ENCODE data around the gene IKBKE.

The IKBKE gene

GRCh38 chr1:206500046-206500445 lies 29.8 kb downstream of the IKBKE start:
- FAIRE-seq = no peak
- no peak for TF ChIP-seq POLR2AphosphoS5 (IDR thresholded peaks at IDR 0.05; ENCODE audit: low read depth, low read length)
- no peak for TF ChIP-seq TAF1 (IDR thresholded peaks at IDR 0.05; ENCODE audit: borderline replicate concordance, low read depth, low read length)
- no peak for TF ChIP-seq POLR2A (IDR thresholded peaks at IDR 0.05; ENCODE audit: low read depth, low read length)
- no peak for DNase-seq (ENCODE audit: insufficient read length)

DNA sequence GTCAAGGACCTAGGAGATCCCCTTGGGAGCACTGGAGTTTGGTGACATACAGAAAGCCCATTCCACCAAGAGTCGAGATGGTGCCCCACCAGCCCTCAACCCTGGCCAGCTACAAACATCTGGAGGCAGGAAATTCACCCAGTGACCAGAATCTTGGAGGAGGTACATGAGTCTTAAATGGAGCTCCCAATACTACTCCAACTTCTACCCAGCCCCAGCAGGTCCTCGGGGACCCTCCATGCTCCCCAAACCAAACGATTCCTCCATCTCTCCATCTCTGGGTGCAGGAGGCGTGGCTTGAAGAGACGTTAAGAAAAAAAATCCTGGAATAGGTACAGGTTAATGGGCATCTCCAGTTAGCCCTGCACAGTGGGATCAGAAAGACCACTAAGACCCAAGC lies 31.6 kb downstream of the IKBKE start:
- FAIRE-seq (no peak), DNase-seq (ENCODE audit: insufficient read length) (no peak)

GRCh38 chr1:206502403-206502802 lies 32.1 kb downstream of the IKBKE start:
- no peak for FAIRE-seq
- DNase-seq (ENCODE audit: insufficient read length) = no peak
- TF ChIP-seq POLR2AphosphoS5 (IDR thresholded peaks at IDR 0.05; ENCODE audit: low read depth, low read length) (no peak), TAF1 (IDR thresholded peaks at IDR 0.05; ENCODE audit: borderline replicate concordance, low read depth, low read length) (no peak), POLR2A (IDR thresholded peaks at IDR 0.05; ENCODE audit: low read depth, low read length) (no peak)

More for the DNA sequence above, 31.6 kb downstream of the IKBKE start:
- no peak for TF ChIP-seq POLR2A (IDR thresholded peaks at IDR 0.05; ENCODE audit: low read depth, low read length)
- TF ChIP-seq POLR2AphosphoS5 (IDR thresholded peaks at IDR 0.05; ENCODE audit: low read depth, low read length) = no peak
- TF ChIP-seq TAF1 (IDR thresholded peaks at IDR 0.05; ENCODE audit: borderline replicate concordance, low read depth, low read length) = no peak

DNA sequence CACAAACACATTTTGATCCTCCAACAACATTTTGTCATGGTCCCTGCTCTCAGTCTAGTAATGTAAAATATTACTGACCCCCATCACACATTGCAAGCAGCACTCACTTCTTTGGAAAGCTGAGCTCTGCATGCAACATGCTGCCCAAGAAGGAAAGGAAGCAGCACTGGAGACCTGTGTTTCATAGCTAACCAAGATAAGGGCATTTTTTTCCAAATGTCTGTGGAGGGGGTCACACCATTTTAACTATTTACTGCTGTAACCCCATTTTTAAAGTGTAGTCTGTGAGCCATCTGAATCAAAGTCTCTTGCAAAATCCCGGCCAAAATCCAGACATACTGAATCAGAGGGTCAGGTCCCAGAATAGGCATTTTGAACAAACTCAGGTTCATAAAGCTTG lies 32.5 kb downstream of the IKBKE start:
- DNase-seq (ENCODE audit: insufficient read length) = no peak
- TF ChIP-seq POLR2AphosphoS5 (IDR thresholded peaks at IDR 0.05; ENCODE audit: low read depth, low read length) (no peak), TAF1 (IDR thresholded peaks at IDR 0.05; ENCODE audit: borderline replicate concordance, low read depth, low read length) (no peak), POLR2A (IDR thresholded peaks at IDR 0.05; ENCODE audit: low read depth, low read length) (no peak)
- FAIRE-seq = no peak

DNA sequence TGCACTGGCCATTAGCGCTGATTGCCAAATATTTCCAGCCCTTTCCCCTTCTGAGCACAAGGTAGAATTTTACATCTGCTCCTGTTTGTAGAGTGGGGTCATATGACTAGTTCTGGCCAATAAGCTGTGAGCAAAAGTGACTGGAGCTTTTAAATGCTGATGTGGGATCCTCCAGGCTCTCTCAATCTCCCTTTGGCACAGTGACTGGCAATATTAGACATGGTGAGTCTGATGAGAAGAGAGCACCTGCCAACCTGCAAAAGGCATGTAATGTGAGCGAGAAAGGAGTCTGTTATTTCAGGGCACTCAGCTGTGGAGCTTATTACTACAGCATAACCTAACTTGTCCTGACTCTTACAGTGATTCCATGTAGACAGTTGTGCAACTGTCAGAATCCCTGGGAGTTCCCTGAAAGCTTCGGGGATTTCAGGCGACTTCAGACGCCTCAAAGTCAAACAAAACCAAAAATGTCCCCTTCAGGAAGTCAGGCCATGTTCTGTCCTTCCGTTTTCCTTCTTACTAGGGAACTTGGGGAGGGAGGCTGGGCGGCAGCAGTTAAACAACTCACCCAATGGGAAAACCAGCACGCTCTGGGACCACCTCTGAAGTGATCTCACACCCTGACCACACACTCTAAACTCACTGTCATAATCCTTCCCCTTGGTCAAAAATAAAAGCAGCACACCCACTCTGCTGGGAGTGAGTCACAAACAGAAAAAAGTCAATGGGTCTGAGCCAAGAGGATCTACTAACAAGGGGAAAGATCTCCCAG lies 33.5 kb downstream of the IKBKE start:
- no peak for FAIRE-seq
- no peak for TF ChIP-seq TAF1 (IDR thresholded peaks at IDR 0.05; ENCODE audit: borderline replicate concordance, low read depth, low read length)
- no peak for TF ChIP-seq POLR2AphosphoS5 (IDR thresholded peaks at IDR 0.05; ENCODE audit: low read depth, low read length)
- no peak for TF ChIP-seq POLR2A (IDR thresholded peaks at IDR 0.05; ENCODE audit: low read depth, low read length)

DNA sequence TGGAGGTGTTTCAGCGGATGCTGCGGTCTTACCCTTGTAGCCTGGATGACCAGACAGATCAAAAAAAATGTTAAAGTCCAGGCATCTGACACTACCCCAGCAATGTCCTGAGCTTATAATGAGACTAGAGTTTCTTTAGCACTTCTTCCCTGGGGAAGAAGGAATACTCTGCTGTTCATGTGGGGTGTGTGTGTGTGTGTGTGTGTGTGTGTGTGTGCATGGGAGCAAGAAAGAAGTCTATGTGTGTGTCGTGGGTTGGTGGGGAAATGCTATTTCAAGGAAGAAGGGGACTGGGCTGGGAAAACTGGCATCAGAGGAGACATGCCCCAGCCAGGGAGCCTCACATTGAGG lies 34.1 kb downstream of the IKBKE start:
- TF ChIP-seq POLR2A (IDR thresholded peaks at IDR 0.05; ENCODE audit: low read depth, low read length) (no peak), POLR2AphosphoS5 (IDR thresholded peaks at IDR 0.05; ENCODE audit: low read depth, low read length) (no peak), TAF1 (IDR thresholded peaks at IDR 0.05; ENCODE audit: borderline replicate concordance, low read depth, low read length) (no peak)
- DNase-seq (ENCODE audit: insufficient read length) (no peak), FAIRE-seq (no peak)

More for the DNA sequence above, 33.5 kb downstream of the IKBKE start:
- DNase-seq (ENCODE audit: insufficient read length) = no peak

GRCh38 chr1:206505702-206506355 lies 35.6 kb downstream of the IKBKE start:
- no peak for TF ChIP-seq POLR2A (IDR thresholded peaks at IDR 0.05; ENCODE audit: low read depth, low read length)
- TF ChIP-seq POLR2AphosphoS5 (IDR thresholded peaks at IDR 0.05; ENCODE audit: low read depth, low read length) = no peak
- DNase-seq (ENCODE audit: insufficient read length) (no peak), FAIRE-seq (no peak)

DNA sequence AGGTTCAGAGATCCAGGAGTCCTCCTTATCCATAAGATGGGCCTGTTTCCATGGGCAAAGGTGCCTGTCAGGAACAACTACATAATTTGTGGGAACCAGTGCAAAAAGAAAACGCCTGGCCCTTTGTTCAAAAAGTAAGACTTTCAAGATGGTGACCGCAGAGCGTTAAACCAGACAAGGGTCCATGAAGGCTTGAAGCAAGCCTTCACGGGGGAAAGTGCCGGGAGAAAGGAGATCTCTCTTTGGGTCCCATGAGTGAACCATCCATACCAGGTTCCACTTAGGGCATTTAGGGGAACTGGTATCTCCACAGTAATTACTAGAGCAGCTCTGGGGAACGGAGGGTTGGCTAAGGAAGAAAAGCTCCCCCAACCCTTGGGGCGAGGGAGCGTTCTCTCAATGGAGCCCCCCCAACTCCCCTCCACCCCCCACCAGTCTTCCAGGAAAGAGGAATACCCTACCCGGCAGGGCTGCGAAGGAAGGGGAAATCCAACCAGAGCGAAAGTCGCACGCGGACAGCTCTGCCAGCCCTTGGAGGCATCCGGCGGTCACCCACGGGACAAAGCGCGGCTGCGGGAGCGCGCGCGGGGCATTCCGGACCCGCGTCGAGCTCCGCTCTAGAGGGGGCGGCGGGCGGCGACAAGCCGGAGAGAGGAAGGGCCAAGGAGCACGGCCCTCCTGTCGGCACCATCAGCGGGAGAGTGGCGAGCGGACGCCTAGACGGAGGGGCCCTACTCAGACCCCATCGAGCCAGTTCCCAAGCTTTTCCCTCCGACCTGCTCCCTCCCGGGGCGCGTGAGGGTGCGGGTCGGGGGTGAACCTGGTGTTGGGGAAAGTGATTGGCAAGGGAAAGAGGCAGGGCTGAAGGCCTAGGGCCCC lies 36.4 kb downstream of the IKBKE start:
- no peak for FAIRE-seq
- peak; percentile 49 for DNase-seq (ENCODE audit: insufficient read length)
- TF ChIP-seq POLR2AphosphoS5 (IDR thresholded peaks at IDR 0.05; ENCODE audit: low read depth, low read length) (no peak), POLR2A (IDR thresholded peaks at IDR 0.05; ENCODE audit: low read depth, low read length) (no peak), TAF1 (IDR thresholded peaks at IDR 0.05; ENCODE audit: borderline replicate concordance, low read depth, low read length) (no peak)

GRCh38 chr1:206507284-206508129 lies 37.2 kb downstream of the IKBKE start, which contains the start of gene RASSF5:
TSS of gene RASSF5 (plus strand) at chr1:206507531. CDS start at chr1:206507603, 72 bp downstream.
- FAIRE-seq = no peak
- TF ChIP-seq TAF1 (IDR thresholded peaks at IDR 0.05; ENCODE audit: borderline replicate concordance, low read depth, low read length) = no peak
- TF ChIP-seq POLR2A (IDR thresholded peaks at IDR 0.05; ENCODE audit: low read depth, low read length) = peak; percentile 82
- no peak for TF ChIP-seq POLR2AphosphoS5 (IDR thresholded peaks at IDR 0.05; ENCODE audit: low read depth, low read length)
- DNase-seq (ENCODE audit: insufficient read length) = peak; percentile 81

DNA sequence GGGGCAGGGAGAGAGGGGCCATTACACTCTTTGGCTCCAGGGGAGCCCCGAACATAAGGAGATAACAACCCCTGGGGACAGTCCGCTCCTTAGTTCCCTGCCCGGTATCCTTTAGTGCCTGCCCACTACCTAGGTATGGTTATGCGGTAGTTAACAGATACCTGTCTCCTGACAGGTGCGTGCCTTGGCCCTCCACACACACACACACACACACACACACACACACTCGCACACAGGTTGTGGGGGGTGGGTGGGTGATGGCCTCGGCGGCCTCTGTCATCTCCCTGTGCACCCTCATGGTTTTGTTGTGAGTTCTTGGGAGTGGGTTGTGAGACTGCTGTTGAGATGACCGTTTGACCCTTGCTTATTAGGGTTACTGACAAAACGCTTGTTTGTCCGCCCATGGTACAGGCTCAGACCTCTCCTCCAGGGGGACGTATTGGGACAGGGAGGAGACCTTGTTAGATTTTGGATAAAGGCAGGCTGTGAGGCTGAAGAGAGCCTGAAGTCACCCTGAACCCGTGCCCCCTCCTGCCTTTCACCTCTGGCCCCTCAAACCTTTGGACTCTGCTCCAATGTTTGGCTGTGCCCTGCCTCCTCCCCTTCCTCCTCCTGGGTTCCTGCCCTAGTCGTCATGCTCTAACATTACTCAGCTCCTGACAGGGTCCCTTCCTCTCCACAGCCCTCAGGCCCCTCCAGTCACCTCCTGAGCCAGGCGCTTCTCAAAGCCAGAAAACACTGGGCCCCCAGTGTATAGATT lies 38.0 kb downstream of the IKBKE start:
- TF ChIP-seq POLR2A (IDR thresholded peaks at IDR 0.05; ENCODE audit: low read depth, low read length) (no peak), TAF1 (IDR thresholded peaks at IDR 0.05; ENCODE audit: borderline replicate concordance, low read depth, low read length) (no peak), POLR2AphosphoS5 (IDR thresholded peaks at IDR 0.05; ENCODE audit: low read depth, low read length) (no peak)
- no peak for DNase-seq (ENCODE audit: insufficient read length)
- FAIRE-seq = no peak
